Smooth muscle cell (in vitro differentiated cells): Measurements from ENCODE around the gene MAGEF1. TPM values are rescaled to one million over a fixed set of nuclear protein-coding genes. Genes with fewer than 3 reads are reported as not detected.

Experiments used
- DNase-seq: peaks from one replicate; lab custom pipeline; 2025; ENCODE audit not compliant: unreplicated experiment; lab: John Stamatoyannopoulos, UW
- H2AFZ ChIP-seq: fragments of 200-600 bp; sonication (generic); 2 replicates; pipeline ENCODE4 v1.6.0; 2016; ENCODE audit warnings: antibody characterized with exemption, low read depth, mild to moderate bottlenecking
- H3F3A ChIP-seq: fragments of 200-600 bp; sonication (generic); 2 replicates; pipeline ENCODE4 v1.6.0; 2017; ENCODE audit warnings: antibody characterized with exemption, low read depth
- H3K27ac ChIP-seq: fragments of 200-600 bp; sonication (generic); 2 replicates; pipeline ENCODE4 v1.5.1; 2016; ENCODE audit warnings: low read depth, mild to moderate bottlenecking
- H3K27me3 ChIP-seq: fragments of 200-600 bp; sonication (generic); 2 replicates; pipeline ENCODE4 v1.6.1; 2016; ENCODE audit warnings: low read depth, mild to moderate bottlenecking
- H3K36me3 ChIP-seq: fragments of 200-600 bp; sonication (generic); 2 replicates; pipeline ENCODE4 v1.5.1; 2016; ENCODE audit warnings: low read depth
- H3K4me1 ChIP-seq: fragments of 200-600 bp; sonication (generic); 2 replicates; pipeline ENCODE4 v1.5.1; 2016; ENCODE audit warnings: low read depth
- H3K4me2 ChIP-seq: fragments of 200-600 bp; sonication (generic); 2 replicates; pipeline ENCODE4 v1.6.0; 2016; ENCODE audit warnings: mild to moderate bottlenecking
- H3K4me3 ChIP-seq: fragments of 200-600 bp; sonication (generic); 2 replicates; pipeline ENCODE4 v1.5.1; 2016; ENCODE audit warnings: mild to moderate bottlenecking
- H3K79me2 ChIP-seq: fragments of 200-600 bp; sonication (generic); 2 replicates; pipeline ENCODE4 v1.6.0; 2016; ENCODE audit warnings: low read depth, mild to moderate bottlenecking
- H3K9ac ChIP-seq: fragments of 200-600 bp; sonication (generic); 2 replicates; pipeline ENCODE4 v1.6.0; 2016; ENCODE audit warnings: low read depth
- H3K9me3 ChIP-seq: fragments of 200-600 bp; sonication (generic); replicated peaks from 2 replicates; pipeline ENCODE4 v1.5.1; 2016; ENCODE audit warnings: low read depth
- H4K20me1 ChIP-seq: fragments of 200-600 bp; sonication (generic); 2 replicates; pipeline ENCODE4 v1.6.0; 2016; ENCODE audit warnings: low read depth
- CTCF ChIP-seq: fragments of 200-600 bp; sonication (generic); IDR thresholded peaks from 2 replicates; pipeline ENCODE4 v1.5.1; 2017; ENCODE audit warnings: borderline replicate concordance, mild to moderate bottlenecking, antibody characterized with exemption; ENCODE audit not compliant: insufficient read depth, poor library complexity, severe bottlenecking
- WGBS: methylation state at CpG from one replicate; pipeline ENCODE4 v1.1.7; 2016; ENCODE audit warnings: low lambda C conversion rate; 5-methylcytosine and 5-hydroxymethylcytosine counted together
- polyA plus RNA-seq: library from polyadenylated mRNA; unstranded; fragments of >200 nt; fragmentation: Nextera tagmentation; extraction: Ambion mirVana; gene quantifications from 2 replicates; pipeline ENCODE4 v1.2.1, GENCODE V29; 2016
- total RNA-seq: library from RNA; depleted of rRNA; stranded (reverse); fragments of >200 nt; gene quantifications from 2 replicates; pipeline ENCODE4 v1.2.3, GENCODE V29; 2014

Gene MAGEF1
- total and polyA plus RNA-seq, 2 experiments from 2014 or later = 37.0 to 52.7 TPM

GRCh38 chr3:184682671-184683070, 29.2 kb downstream of the MAGEF1 start:
- DNase-seq = no peak
- no peak overlapping the region for H3K27ac ChIP-seq
- no peaks in the 10 kb centered on the region for H4K20me1 ChIP-seq
- H3K27me3 ChIP-seq = no peaks in the 10 kb centered on the region
- peaks cover 3% of the 10 kb centered on the region for H3F3A ChIP-seq
- 97% methylated on average over 11 of the region's 11 CpGs for WGBS
- H3K36me3 ChIP-seq = no peaks in the 10 kb centered on the region
- peaks cover 15% of the 10 kb centered on the region for H3K4me1 ChIP-seq
- H3K4me2 ChIP-seq = no peak overlapping the region
- no peak overlapping the region for H2AFZ ChIP-seq
- TF ChIP-seq CTCF = no peak
- H3K9me3 ChIP-seq = no peaks in the 10 kb centered on the region
- no peak overlapping the region for H3K4me3 ChIP-seq
- H3K79me2 ChIP-seq = no peaks in the 10 kb centered on the region
- no peak overlapping the region for H3K9ac ChIP-seq

GRCh38 chr3:184680385-184681345, 31.2 kb downstream of the MAGEF1 start:
- Histone ChIP-seq H3K79me2 (no peaks in the 10 kb centered on the region), H3K4me1 (peaks cover 8% of the 10 kb centered on the region), H3F3A (no peaks in the 10 kb centered on the region), H4K20me1 (no peaks in the 10 kb centered on the region), H3K4me3 (no peak overlapping the region), H3K9ac (no peak overlapping the region), H3K27me3 (no peaks in the 10 kb centered on the region), H2AFZ (no peak overlapping the region), H3K9me3 (no peaks in the 10 kb centered on the region), H3K4me2 (no peak overlapping the region), H3K36me3 (no peaks in the 10 kb centered on the region), H3K27ac (no peak overlapping the region)
- TF ChIP-seq CTCF = no peak
- no peak for DNase-seq
- WGBS = 90% methylated on average over 10 of the region's 10 CpGs

- DNase-seq = no peak
- H4K20me1 ChIP-seq = no peaks in the 10 kb centered on the region
- no peak overlapping the region for H3K4me3 ChIP-seq
- no peaks in the 10 kb centered on the region for H3K79me2 ChIP-seq
- H3K9me3 ChIP-seq = no peaks in the 10 kb centered on the region
- no peaks in the 10 kb centered on the region for H3F3A ChIP-seq
- H3K36me3 ChIP-seq = no peaks in the 10 kb centered on the region
- no peaks in the 10 kb centered on the region for H3K27me3 ChIP-seq
- 48% methylated on average over 24 of the region's 24 CpGs for WGBS
- H3K27ac ChIP-seq = no peak overlapping the region
- H3K4me1 ChIP-seq = peaks cover 4% of the 10 kb centered on the region
- no peak overlapping the region for H3K9ac ChIP-seq
- H3K4me2 ChIP-seq = no peak overlapping the region
- peak overlapping the region; percentile 4 for H2AFZ ChIP-seq
- no peak for TF ChIP-seq CTCF
These were observed 32.6 kb downstream of the MAGEF1 start for GRCh38 chr3:184679056-184679816.
